Fibroblast of pulmonary artery (primary cell): Measurements from ENCODE around the gene LAMB1.

Experiments
- DNase-seq: peaks from one replicate; pipeline ENCODE4 v3.0.0-alpha.2; 2010; ENCODE audit warnings: low read depth
- H3K4me3 ChIP-seq: replicated peaks from 2 replicates; pipeline ENCODE4 v1.5.1; 2011; ENCODE audit warnings: low read depth, mild to moderate bottlenecking, control low read depth, low read length, moderate library complexity
- TF ChIP-seq, protein P1 (sequence below): IDR thresholded peaks from 2 replicates; pipeline ENCODE4 v1.5.1; 2011; ENCODE audit warnings: mild to moderate bottlenecking, control low read depth, low read length, inconsistent platforms; ENCODE audit errors: missing control alignments

Gene LAMB1

DNA sequence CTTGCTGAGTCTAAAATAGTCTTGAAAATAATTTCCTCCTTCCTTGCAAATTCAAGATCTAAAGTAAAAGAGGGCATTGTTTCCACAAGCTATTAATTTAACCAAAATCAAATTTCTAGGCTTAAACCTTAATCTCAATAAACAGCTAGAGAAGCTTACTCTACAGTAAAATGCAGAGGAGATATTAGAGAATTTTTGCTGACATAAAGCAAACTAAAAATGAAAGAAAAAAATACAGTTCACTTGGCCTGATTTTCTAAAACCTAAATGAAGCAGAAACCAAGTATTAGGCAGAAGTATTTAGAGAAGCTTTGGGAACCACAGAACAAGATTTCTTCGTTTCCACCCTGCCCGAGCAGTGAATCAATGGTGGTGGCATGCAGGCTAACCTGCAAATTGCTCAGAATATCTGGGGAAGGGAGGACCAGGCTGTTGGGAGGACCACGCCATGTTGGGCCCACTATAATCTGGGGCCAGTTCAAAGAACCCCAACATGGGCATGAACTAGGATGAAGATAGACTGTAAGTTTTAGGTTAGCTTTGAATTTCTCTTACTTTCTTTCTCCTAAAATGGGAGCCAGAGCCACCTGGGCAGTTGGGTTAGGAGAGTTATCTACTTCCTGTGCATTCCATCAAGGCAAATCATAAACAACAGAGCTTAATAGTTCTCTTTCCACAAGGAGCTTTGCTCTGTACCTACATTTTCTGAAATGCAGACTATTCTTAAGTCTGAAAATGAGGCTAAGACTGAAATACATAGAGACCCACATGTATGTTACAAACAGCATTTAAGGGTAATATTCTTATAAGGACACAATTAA, 4.1 kb downstream of the LAMB1 start:
- DNase-seq = no peak
- H3K4me3 ChIP-seq = peak overlapping the region; percentile 94
- TF ChIP-seq, protein P1, sequence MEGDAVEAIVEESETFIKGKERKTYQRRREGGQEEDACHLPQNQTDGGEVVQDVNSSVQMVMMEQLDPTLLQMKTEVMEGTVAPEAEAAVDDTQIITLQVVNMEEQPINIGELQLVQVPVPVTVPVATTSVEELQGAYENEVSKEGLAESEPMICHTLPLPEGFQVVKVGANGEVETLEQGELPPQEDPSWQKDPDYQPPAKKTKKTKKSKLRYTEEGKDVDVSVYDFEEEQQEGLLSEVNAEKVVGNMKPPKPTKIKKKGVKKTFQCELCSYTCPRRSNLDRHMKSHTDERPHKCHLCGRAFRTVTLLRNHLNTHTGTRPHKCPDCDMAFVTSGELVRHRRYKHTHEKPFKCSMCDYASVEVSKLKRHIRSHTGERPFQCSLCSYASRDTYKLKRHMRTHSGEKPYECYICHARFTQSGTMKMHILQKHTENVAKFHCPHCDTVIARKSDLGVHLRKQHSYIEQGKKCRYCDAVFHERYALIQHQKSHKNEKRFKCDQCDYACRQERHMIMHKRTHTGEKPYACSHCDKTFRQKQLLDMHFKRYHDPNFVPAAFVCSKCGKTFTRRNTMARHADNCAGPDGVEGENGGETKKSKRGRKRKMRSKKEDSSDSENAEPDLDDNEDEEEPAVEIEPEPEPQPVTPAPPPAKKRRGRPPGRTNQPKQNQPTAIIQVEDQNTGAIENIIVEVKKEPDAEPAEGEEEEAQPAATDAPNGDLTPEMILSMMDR = no peak

DNA sequence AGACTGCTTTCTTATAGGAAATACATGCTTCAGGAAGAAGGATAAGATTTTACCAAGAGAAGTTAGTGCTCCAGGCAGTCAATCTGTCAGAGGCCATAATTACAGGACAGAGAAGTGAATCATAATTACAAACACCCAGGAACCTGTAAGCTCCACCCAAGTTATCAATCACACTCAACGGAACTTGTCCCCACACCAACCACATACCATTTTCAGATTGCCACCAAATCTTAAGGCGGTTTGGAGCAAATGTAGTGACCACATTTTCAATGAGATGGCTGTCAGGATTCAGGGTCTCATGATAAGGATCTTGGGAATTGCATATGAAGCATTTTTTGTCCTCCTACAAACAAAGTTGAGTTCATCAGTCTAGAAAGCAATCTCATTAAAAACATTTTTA, 4.8 kb downstream of the LAMB1 start:
- H3K4me3 ChIP-seq = peak overlapping the region; percentile 94
- TF ChIP-seq, protein P1 = no peak
- DNase-seq = no peak

DNA sequence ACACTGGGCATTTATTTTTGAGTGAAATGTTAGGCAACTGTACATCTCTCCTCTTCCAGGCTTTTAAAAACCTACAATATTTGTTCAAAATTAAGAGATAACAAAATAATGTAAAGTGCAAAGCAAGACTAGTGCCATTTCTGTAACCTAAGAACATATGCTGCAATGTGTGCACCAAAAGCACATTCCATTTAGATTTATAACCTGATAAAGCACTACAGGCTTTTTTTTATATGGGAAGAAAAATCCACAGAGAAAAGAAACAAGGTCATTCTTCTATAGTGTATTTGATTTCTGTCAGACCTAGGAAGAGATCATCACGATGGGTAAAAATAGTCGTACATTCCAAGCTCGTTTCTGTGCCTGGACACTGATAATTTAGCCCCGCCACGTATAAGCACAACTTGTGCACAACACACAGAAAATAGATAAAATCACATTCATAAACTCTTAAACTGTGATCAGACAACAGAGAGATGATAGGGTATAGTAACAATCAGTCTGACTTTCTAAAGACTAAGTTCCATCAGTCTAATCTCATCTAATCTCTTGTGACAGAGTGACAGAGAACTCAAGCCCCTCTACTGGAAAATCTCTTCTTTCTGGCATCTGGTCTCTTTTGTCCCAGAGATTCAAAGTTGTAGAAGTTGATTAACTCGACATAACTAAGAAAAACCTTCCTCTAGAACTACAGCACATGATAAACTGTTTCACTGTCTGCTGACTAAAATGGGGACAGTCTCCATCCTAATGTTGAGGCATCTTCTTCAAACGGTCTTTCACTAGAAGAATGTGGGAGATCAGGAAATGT, 6.7 kb downstream of the LAMB1 start:
- peak overlapping the region; percentile 31 for H3K4me3 ChIP-seq
- DNase-seq = no peak
- TF ChIP-seq, protein P1 = no peak

DNA sequence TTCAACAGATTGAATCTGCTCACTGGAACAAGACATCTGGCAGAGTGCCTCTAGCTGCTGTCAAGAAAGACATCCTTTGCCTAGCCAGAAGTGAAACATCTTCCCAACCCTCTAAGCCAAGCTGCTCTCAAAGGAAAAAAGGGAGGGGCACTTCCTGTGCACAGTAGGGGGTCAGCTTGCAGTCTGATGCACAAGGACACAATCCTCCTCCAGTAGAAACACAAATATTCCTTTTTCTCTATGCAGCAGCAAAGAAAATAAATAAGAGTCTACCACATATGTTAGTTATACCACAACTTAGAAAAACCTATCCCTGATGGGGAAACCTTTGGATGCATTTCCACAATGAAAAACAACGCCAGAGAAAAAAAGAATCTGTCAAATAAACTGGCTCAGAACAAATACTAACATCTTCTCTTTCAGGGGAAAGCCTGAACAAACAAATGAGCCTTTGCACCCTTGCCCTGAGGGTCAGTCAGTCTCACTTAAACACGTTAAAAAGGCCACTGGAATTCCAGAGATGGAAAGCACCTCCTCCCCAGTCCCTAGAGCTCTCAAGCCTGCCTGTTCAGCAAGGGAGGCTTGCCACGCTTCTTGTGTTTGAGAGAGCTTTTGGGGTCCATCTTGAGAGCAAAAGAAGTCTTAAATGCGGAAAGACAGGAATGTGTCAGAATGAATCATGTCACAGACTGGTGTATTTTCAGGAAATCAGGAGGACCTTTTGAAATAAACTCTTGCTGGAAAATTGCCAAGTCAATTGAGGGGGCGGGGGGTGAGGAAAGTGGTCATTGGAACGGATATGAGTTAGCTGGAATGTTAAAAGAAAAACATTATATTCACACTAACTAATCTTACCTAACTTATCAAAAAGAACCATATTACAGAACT, 7.5 kb downstream of the LAMB1 start:
- peak overlapping the region; percentile 2 for H3K4me3 ChIP-seq
- TF ChIP-seq, protein P1 = no peak
- DNase-seq = peak; percentile 90

DNA sequence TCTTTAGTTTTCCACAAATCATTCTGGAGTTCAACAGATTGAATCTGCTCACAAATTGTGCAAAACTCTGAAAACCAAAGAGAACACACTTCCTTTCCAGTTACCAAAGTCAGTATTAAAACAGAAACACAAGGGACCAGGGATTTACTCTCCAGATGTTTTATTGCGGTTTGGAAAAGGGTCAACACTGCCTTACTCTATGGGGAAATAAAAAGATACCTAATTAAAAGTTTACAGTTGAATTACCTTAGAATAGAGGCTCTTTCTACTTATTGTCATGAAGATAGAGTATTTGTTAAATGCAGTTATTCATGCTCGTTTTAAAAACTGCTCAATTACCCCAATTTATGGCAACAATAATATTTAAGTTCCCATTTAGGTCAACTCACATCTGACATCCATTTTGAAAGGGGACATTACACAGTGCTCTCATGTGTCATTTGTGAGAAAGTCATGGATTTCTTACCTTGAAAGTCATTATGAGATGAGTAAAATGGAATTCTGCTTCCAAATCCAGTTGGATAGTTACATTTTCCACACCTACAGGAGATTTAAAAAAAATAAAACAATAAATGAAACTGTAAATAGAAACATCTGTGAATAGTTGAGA, 8.4 kb downstream of the LAMB1 start:
- DNase-seq = no peak
- TF ChIP-seq, protein P1 = no peak
- no peak overlapping the region for H3K4me3 ChIP-seq

DNA sequence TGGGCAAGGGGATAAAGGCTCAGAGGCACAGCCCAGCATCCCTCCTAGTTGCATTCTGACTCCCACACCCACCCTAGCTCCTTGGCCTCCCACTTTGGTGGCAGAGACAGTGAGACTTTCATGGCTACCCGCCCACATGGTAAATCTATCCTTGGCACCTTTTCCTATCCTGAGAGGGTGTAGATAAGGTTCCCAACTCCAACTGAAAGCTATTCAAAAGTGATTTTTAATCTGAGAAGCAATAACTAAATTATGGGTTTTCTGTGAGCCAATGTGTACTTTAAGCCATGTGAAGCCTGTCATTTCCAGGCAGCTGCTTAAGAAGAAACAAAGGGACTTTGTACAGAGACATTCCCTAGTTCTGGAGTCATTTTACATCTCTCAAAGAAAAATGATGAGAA, 9.1 kb downstream of the LAMB1 start:
- no peak for DNase-seq
- no peak overlapping the region for H3K4me3 ChIP-seq
- TF ChIP-seq, protein P1 = no peak
